Nephron progenitor cell (in vitro differentiated cells): ENCODE results near the gene CLECL1.

Experiments
- DNase-seq: peaks from one replicate; pipeline ENCODE4 v3.0.0; 2021
- H3K27ac Mint-ChIP-seq: 2 replicates; pipeline ENCODE4 v1.8.0; 2021; ENCODE audit warnings: mild to moderate bottlenecking, moderate library complexity, mixed read lengths
- H3K27me3 Mint-ChIP-seq: 2 replicates; pipeline ENCODE4 v1.8.0; 2021; ENCODE audit warnings: mild to moderate bottlenecking, low read depth, mixed read lengths; ENCODE audit not compliant: poor library complexity
- H3K36me3 Mint-ChIP-seq: 2 replicates; pipeline ENCODE4 v1.8.0; 2021; ENCODE audit warnings: low read depth, mixed read lengths
- H3K4me1 Mint-ChIP-seq: 2 replicates; pipeline ENCODE4 v1.8.0; 2021; ENCODE audit warnings: mixed read lengths
- H3K4me3 Mint-ChIP-seq: 2 replicates; pipeline ENCODE4 v1.8.0; 2021; ENCODE audit warnings: mild to moderate bottlenecking, moderate library complexity, mixed read lengths
- H3K9me3 Mint-ChIP-seq: 2 replicates; pipeline ENCODE4 v1.8.0; 2021; ENCODE audit warnings: mild to moderate bottlenecking, moderate library complexity, mixed read lengths
- CTCF ChIP-seq: fragments of 200-600 bp; sonication (generic); IDR thresholded peaks from 2 replicates; pipeline ENCODE4 v1.5.0; 2021; ENCODE audit warnings: antibody characterized with exemption

The CLECL1 gene

GRCh38 chr12:9731393-9731792 lies 1.5 kb downstream of the CLECL1 start:
- no peak for TF ChIP-seq CTCF
- H3K27me3 Mint-ChIP-seq = peaks cover 3% of the 10 kb centered on the region
- H3K36me3 Mint-ChIP-seq = no peaks in the 10 kb centered on the region
- H3K4me3 Mint-ChIP-seq = no peak overlapping the region
- H3K4me1 Mint-ChIP-seq = no peaks in the 10 kb centered on the region
- H3K27ac Mint-ChIP-seq = no peak overlapping the region
- no peaks in the 10 kb centered on the region for H3K9me3 Mint-ChIP-seq
- DNase-seq = no peak

GRCh38 chr12:9730591-9730990 lies 2.3 kb downstream of the CLECL1 start:
- Mint-ChIP-seq H3K9me3 (no peaks in the 10 kb centered on the region), H3K27me3 (peaks cover 3% of the 10 kb centered on the region), H3K27ac (no peak overlapping the region), H3K36me3 (no peaks in the 10 kb centered on the region), H3K4me3 (no peak overlapping the region), H3K4me1 (no peaks in the 10 kb centered on the region)
- TF ChIP-seq CTCF = no peak
- no peak for DNase-seq

GRCh38 chr12:9730011-9730410 lies 2.9 kb downstream of the CLECL1 start:
- no peak for TF ChIP-seq CTCF
- Mint-ChIP-seq H3K4me3 (no peak overlapping the region), H3K27me3 (peaks cover 3% of the 10 kb centered on the region), H3K27ac (no peak overlapping the region), H3K36me3 (no peaks in the 10 kb centered on the region), H3K9me3 (no peaks in the 10 kb centered on the region), H3K4me1 (no peaks in the 10 kb centered on the region)
- DNase-seq = no peak

GRCh38 chr12:9729082-9729481 lies 3.8 kb downstream of the CLECL1 start:
- no peak for DNase-seq
- Mint-ChIP-seq H3K9me3 (no peaks in the 10 kb centered on the region), H3K27me3 (no peaks in the 10 kb centered on the region), H3K4me3 (no peak overlapping the region), H3K4me1 (no peaks in the 10 kb centered on the region), H3K36me3 (no peaks in the 10 kb centered on the region), H3K27ac (no peak overlapping the region)
- no peak for TF ChIP-seq CTCF

GRCh38 chr12:9727813-9728212 lies 5.1 kb downstream of the CLECL1 start:
- DNase-seq = no peak
- no peaks in the 10 kb centered on the region for H3K4me1 Mint-ChIP-seq
- H3K27ac Mint-ChIP-seq = no peak overlapping the region
- no peaks in the 10 kb centered on the region for H3K9me3 Mint-ChIP-seq
- peaks cover 5% of the 10 kb centered on the region for H3K27me3 Mint-ChIP-seq
- no peak for TF ChIP-seq CTCF
- no peaks in the 10 kb centered on the region for H3K36me3 Mint-ChIP-seq
- H3K4me3 Mint-ChIP-seq = no peak overlapping the region

GRCh38 chr12:9725213-9725870 lies 7.6 kb downstream of the CLECL1 start:
- Mint-ChIP-seq H3K27me3 (peaks cover 5% of the 10 kb centered on the region), H3K36me3 (no peaks in the 10 kb centered on the region), H3K4me1 (no peaks in the 10 kb centered on the region), H3K9me3 (no peaks in the 10 kb centered on the region), H3K4me3 (no peak overlapping the region), H3K27ac (no peak overlapping the region)
- DNase-seq = no peak
- TF ChIP-seq CTCF = no peak
